H1 (cell line): ENCODE results near the gene SLC25A15. TPM values are rescaled to one million over a fixed set of nuclear protein-coding genes. Genes with fewer than 3 reads are reported as not detected.

Source experiments
- CEBPB ChIP-seq: IDR thresholded peaks from 2 replicates; pipeline ENCODE4 v1.6.1; 2012; ENCODE audit warnings: low read depth, low read length
- EZH2 ChIP-seq: fragments of 200-600 bp; sonication (generic); IDR thresholded peaks from 2 replicates; pipeline ENCODE4 v1.7.1; 2012; ENCODE audit warnings: low read depth, mild to moderate bottlenecking, moderate library complexity, low read length, inconsistent platforms; ENCODE audit not compliant: severe bottlenecking
- polyA plus RNA-seq, 7 experiments: library from polyadenylated mRNA; depleted of rRNA in 3 of 7; stranded (reverse) in 5 of 7; unstranded in 2 of 7; fragments of >200 nt in 5 of 7; fragments of 200-250 nt in 2 of 7; gene quantifications; 1 replicate in 5 of 7; 2 replicates in 1 of 7; 4 replicates in 1 of 7; pipeline versions ENCODE4 v1.2.1 to v1.2.3, GENCODE V29; 2011 to 2013; ENCODE audit warnings: missing spikeins in 2 of 7, mixed read lengths in 2 of 7
- total RNA-seq: library from RNA; stranded (reverse); fragmentation: NEBNext Ultra II Directional; extraction: Animal tissue kit (Norgen Biotek cat#: 25700); gene quantifications from 2 replicates; pipeline ENCODE4 v1.2.1, GENCODE V29; 2021

SLC25A15 gene
- total and polyA plus RNA-seq, 2 of the 8 experiments (the other 6 are each of a cell fraction or from before 2014, with no cell fraction given) = 12.4 to 23.4 TPM

- TF ChIP-seq EZH2 (no peak), CEBPB (no peak)
These were observed 16.8 kb downstream of the SLC25A15 start (continued) for GRCh38 chr13:40806241-40806640.
